ENCODE results near the gene NAGS. TPM values are rescaled to one million over a fixed set of nuclear protein-coding genes. Genes with fewer than 3 reads are reported as not detected.
"Not testable (repeated sequence)": the region's sequence is repeated elsewhere in the genome, so short reads cannot be mapped to it uniquely, and the experiment has no call there.

NAGS gene
- total RNA-seq, 1 donor from 2014 or later: 4.9 TPM

GRCh38 chr17:44039829-44040635 lies 35.6 kb downstream of the NAGS start:
- no peak for DNase-seq (ENCODE audit: low read depth in 2 of 2)

DNA sequence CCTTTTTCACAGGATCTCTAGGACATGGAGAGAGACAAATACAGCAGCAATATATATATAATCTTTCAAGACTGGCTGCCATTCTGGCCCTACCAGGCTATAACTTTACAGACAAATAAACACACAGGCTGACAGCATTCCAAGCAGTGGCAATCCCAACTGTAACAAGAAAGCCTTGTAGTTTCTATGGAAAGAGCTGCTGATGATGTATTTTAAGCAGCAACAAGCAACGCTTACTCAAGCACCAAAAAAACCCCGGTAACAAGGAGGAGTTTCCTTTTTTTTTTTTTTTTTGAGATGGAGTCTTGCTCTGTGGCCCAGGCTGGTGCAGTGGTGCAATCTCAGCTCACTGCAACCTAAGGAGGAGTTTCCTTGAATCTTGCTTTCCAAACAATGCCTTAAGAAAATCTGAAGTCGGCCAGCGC lies 38.9 kb downstream of the NAGS start:
- DNase-seq (ENCODE audit: low read depth in 2 of 2): no peak

- DNase-seq (ENCODE audit: low read depth in 2 of 2): no peak
Observed at GRCh38 chr17:44044071-44044470, 39.6 kb downstream of the NAGS start.

GRCh38 chr17:44045486-44045885 lies 41.1 kb downstream of the NAGS start:
- no peak for DNase-seq (ENCODE audit: low read depth in 2 of 2)

GRCh38 chr17:44046893-44047292 lies 42.5 kb downstream of the NAGS start:
- not testable (repeated sequence) for DNase-seq (ENCODE audit: low read depth in 2 of 2)

- no peak for DNase-seq (ENCODE audit: low read depth in 2 of 2)
Observed at GRCh38 chr17:44049294-44050060, 45.1 kb downstream of the NAGS start.

GRCh38 chr17:44053125-44053872 lies 48.9 kb downstream of the NAGS start:
- no peak for DNase-seq (ENCODE audit: low read depth in 2 of 2)

Other genes starting within 250 kb of the NAGS start
- gene SOST, start 245.8 kb upstream of the NAGS start, total RNA-seq: not detected in 2 replicates
- gene DUSP3, start 225.6 kb upstream of the NAGS start, total RNA-seq: 48.5 and 90.3 TPM in 2 replicates
- gene CFAP97D1, start 224.2 kb upstream of the NAGS start, total RNA-seq: under 0.01 TPM in 1 of 2 replicates, not detected in the other
- 1.3 and 1.4 TPM in 2 replicates for gene MPP3, start 171.5 kb upstream of the NAGS start, total RNA-seq
- not detected in 2 replicates for gene CD300LG, start 157.4 kb upstream of the NAGS start, total RNA-seq
- 0.13 TPM in 2 replicates for gene MPP2, start 97.1 kb upstream of the NAGS start, total RNA-seq
- not detected in 2 replicates for gene PPY, start 62.1 kb upstream of the NAGS start, total RNA-seq
- not detected in 2 replicates for gene PYY, start 50.7 kb upstream of the NAGS start, total RNA-seq
- 82.8 and 89.0 TPM in 2 replicates for gene TMEM101, start 10.3 kb downstream of the NAGS start, total RNA-seq
- gene LSM12, start 62.0 kb downstream of the NAGS start, total RNA-seq: 22.5 and 25.3 TPM in 2 replicates
- 23.6 and 33.0 TPM in 2 replicates for gene G6PC3, start 66.1 kb downstream of the NAGS start, total RNA-seq
- 36.4 and 40.4 TPM in 2 replicates for gene HDAC5, start 119.0 kb downstream of the NAGS start, total RNA-seq
- 1.3 and 1.6 TPM in 2 replicates for gene HROB, start 137.3 kb downstream of the NAGS start, total RNA-seq
- not detected in 2 replicates for gene ASB16, start 166.1 kb downstream of the NAGS start, total RNA-seq
- gene TMUB2, start 182.3 kb downstream of the NAGS start, total RNA-seq: 25.5 and 36.3 TPM in 2 replicates
- 28.9 and 39.7 TPM in 2 replicates for gene ATXN7L3, start 195.3 kb downstream of the NAGS start, total RNA-seq
- gene UBTF, start 215.1 kb downstream of the NAGS start, total RNA-seq: 37.5 and 44.4 TPM in 2 replicates

Measured in dermis microvascular lymphatic vessel endothelial cell (primary cell).